Psoas muscle (tissue), 8 donors: ENCODE data around the gene FAM83F. TPM values are rescaled to one million over a fixed set of nuclear protein-coding genes. Genes with fewer than 3 reads are reported as not detected.

Source experiments
- ATAC-seq, 4 donors: fragments of 200-7000 bp; cut with Tn5 transposase; one replicate each; pipeline ENCODE4 v1.9.1; 2020; ENCODE audit warnings: moderate library complexity in 3 of 4, mild to moderate bottlenecking in 2 of 4
- DNase-seq, 2 donors: peaks; one replicate each; pipeline ENCODE4 v3.0.0-alpha.2; 2020
- H3K27ac ChIP-seq: fragments of 200-600 bp; one replicate; pipeline ENCODE4 v1.8.0; 2022
- H3K27me3 ChIP-seq, 3 donors: fragments of 200-600 bp in 1 of 3; one replicate each; pipeline versions ENCODE4 v1.6.1 to v1.8.0; 2013 to 2022; ENCODE audit warnings: low read length in 2 of 3, mild to moderate bottlenecking in 2 of 3, moderate library complexity in 1 of 3; ENCODE audit not compliant: insufficient read depth in 3 of 3
- H3K36me3 ChIP-seq, 2 donors: fragments of 200-600 bp in 1 of 2; one replicate each; pipeline versions ENCODE4 v1.6.1 to v1.8.0; 2013 to 2022; ENCODE audit warnings: low read depth in 1 of 2, mild to moderate bottlenecking in 1 of 2, moderate library complexity in 1 of 2; ENCODE audit not compliant: insufficient read depth in 1 of 2
- H3K4me1 ChIP-seq: fragments of 200-600 bp; one replicate; pipeline ENCODE4 v1.8.0; 2022
- H3K4me3 ChIP-seq: fragments of 200-600 bp; one replicate; pipeline ENCODE4 v1.8.0; 2022; ENCODE audit warnings: mild to moderate bottlenecking
- H3K9me3 ChIP-seq: fragments of 200-600 bp; one replicate; pipeline ENCODE4 v1.8.0; 2022
- WGBS, 3 donors: extraction: QIAGEN DNeasy Blood & Tissue Kit; methylation state at CpG; one replicate each; pipeline versions ENCODE4 v1.1.6 to v1.1.7; 2013; 5-methylcytosine and 5-hydroxymethylcytosine counted together
- intact Hi-C, 2 donors: fragments of 100-400 bp; cut with DNase I; formaldehyde crosslinking; loops; one replicate each; pipeline versions ENCODE4 v1.11.0 to v1.14.2; 2022
- polyA plus RNA-seq, 3 donors: library from polyadenylated mRNA; stranded (reverse); fragments of 200-250 nt; gene quantifications; one replicate each; pipeline ENCODE4 v1.2.3, GENCODE V29; 2013
- total RNA-seq, 4 donors: library from RNA; stranded (reverse); fragmentation: NEBNext Ultra II Directional in 2 of 4; extraction: Animal tissue kit (Norgen Biotek cat#: 25700) in 2 of 4; gene quantifications; one replicate each; pipeline versions ENCODE4 v1.2.1 to v1.2.4, GENCODE V29; 2021 to 2023
- TF ChIP-seq, protein P1 (sequence below): fragments of 200-600 bp; IDR thresholded peaks from one replicate; pipeline ENCODE4 v1.8.0; 2022; ENCODE audit warnings: antibody characterized with exemption
- donor health status: healthy with polysubstance abuse.
- donor health status: DM: no; HTN: no; CAD: no; lungs with moderate emphysema.
- donor health status: Bipolar disorder and iron deficiency.
- donor health status: healthy.
- donor health status: DM: yes; HTN: yes; CAD: no.
- donor health status: DM: no; HTN: no; CAD: no.
- donor health status: DM: no; HTN: no; CAD: no.
- donor health status: DM: yes; HTN: yes; CAD: no.

The FAM83F gene
- total and polyA plus RNA-seq, 7 donors: under 0.01 to 0.10 (median 0.03) TPM; not detected in 1

DNA sequence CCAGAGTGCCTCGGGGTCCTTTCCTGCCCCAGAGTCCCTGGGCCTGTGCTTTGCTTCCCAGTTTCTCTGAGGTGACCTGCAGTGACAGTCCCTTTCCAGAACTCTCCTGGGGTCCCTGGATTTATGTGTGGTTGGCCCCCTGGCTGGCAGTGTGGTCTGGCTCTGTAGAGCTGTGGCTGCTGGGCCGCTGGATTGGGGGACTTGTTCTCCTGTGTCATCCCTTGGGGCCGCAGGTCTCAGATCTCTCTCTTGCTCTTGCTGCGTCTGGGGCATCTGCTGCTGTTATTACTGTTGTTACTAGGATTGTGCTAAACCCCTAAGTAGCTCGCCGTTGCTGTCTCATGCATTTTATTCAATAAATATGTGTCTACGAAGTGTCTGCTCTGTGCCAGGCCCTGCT is 31.9 kb downstream of the FAM83F start:
- peaks cover 0 to 5% (median 5%) of the 10 kb centered on the region in 3 donors for H3K27me3 ChIP-seq
- H3K4me1 ChIP-seq: no peaks in the 10 kb centered on the region
- H3K27ac ChIP-seq: no peak overlapping the region
- H3K4me3 ChIP-seq: no peak overlapping the region
- TF ChIP-seq, protein P1, sequence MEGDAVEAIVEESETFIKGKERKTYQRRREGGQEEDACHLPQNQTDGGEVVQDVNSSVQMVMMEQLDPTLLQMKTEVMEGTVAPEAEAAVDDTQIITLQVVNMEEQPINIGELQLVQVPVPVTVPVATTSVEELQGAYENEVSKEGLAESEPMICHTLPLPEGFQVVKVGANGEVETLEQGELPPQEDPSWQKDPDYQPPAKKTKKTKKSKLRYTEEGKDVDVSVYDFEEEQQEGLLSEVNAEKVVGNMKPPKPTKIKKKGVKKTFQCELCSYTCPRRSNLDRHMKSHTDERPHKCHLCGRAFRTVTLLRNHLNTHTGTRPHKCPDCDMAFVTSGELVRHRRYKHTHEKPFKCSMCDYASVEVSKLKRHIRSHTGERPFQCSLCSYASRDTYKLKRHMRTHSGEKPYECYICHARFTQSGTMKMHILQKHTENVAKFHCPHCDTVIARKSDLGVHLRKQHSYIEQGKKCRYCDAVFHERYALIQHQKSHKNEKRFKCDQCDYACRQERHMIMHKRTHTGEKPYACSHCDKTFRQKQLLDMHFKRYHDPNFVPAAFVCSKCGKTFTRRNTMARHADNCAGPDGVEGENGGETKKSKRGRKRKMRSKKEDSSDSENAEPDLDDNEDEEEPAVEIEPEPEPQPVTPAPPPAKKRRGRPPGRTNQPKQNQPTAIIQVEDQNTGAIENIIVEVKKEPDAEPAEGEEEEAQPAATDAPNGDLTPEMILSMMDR: no peak
- no peaks in the 10 kb centered on the region for H3K9me3 ChIP-seq
- no peaks in the 10 kb centered on the region for H3K36me3 ChIP-seq
- no peak for ATAC-seq
- DNase-seq: no peak
- intact Hi-C loops: loop anchor here in 1 of 2 donors (5.0 kb wide), 1 partner anchor 469 kb away; no protein-coding TSS in a partner anchor
- whole genome bisulfite sequencing, 3 donors: 71 to 78% (median 75%) methylated on average over 7 of the region's 7 CpGs

DNA sequence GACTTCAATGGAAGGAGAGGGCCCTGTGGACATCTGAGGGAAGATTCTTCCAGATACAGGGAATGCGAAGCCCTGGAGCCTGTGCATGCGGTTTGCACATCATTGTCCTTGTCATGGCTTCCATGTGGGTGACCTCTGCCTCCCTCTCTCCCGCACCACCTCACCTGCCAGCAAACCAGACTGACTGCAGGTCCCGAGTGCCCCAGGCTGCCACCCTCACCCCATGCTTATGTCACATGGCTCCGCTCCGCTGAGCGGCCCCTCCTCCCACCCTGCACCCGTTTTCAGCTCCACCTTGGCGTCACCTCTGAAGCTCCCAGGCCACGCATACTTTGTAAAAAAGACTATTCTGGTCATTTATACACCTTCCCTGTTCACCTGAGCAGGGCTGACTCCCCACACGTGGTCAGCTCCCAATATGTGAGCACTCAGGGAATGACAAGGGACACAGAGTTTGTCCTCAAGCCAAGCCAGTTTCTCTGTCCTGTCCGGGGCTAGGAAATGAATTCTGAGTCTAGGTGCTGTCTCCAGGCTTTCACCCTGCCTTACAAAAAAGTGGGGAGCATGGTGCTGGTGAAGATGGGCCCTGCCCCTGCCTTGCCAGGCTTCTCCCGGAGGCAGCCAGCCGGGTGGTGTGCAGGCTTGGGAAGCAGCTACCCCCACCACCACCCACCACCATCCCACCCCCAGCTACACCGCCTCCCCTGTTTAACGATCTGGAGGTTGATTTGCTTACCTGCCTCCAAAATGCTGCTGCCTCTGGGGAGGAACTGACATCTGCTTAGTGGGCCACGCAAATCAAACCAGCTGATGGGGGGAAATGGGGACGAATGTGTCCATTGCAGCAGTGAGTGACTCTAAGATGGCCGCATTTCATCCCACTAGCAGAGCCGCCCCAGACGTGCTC is 32.7 kb downstream of the FAM83F start:
- WGBS, 3 donors: 85 to 86% (median 86%) methylated on average over 21 of the region's 21 CpGs
- Histone ChIP-seq H3K9me3 (no peaks in the 10 kb centered on the region), H3K27ac (no peak overlapping the region), H3K4me3 (no peak overlapping the region), H3K4me1 (no peaks in the 10 kb centered on the region), H3K36me3 (no peaks in the 10 kb centered on the region), H3K27me3 (peaks cover 0 to 5% (median 5%) of the 10 kb centered on the region in 3 donors)
- ATAC-seq (no peak), DNase-seq (no peak)
- intact Hi-C loops: loop anchor here in 1 of 2 donors (5.0 kb wide), 1 partner anchor 470 kb away; no protein-coding TSS in a partner anchor
- TF ChIP-seq, protein P1: no peak

DNA sequence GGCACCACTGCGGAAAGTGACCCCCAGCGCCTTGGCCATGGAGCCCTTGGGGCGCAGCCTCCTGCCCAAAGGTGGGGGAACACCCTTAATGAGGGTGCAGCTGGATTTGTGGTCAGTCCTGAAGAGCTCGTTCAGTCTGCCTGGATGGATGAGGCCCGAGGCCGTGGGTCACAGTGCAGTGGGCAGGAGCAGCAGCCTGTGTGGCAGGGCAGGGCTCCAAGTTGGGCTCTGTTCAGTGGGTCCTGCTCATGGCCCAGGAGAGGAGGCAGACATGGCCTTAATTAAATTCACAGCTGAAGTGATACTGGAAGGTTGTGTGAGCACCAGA is 33.3 kb downstream of the FAM83F start:
- ATAC-seq: no peak
- TF ChIP-seq, protein P1: no peak
- 84 to 95% (median 89%) methylated on average over 6 of the region's 6 CpGs for WGBS, 3 donors
- no peaks in the 10 kb centered on the region for H3K9me3 ChIP-seq
- intact Hi-C loops: loop anchor here in 1 of 2 donors (5.0 kb wide), 1 partner anchor 471 kb away; no protein-coding TSS in a partner anchor
- H3K4me1 ChIP-seq: no peaks in the 10 kb centered on the region
- no peaks in the 10 kb centered on the region for H3K36me3 ChIP-seq
- H3K27ac ChIP-seq: no peak overlapping the region
- H3K27me3 ChIP-seq: peaks cover 0 to 5% (median 5%) of the 10 kb centered on the region in 3 donors
- no peak overlapping the region for H3K4me3 ChIP-seq
- DNase-seq: no peak

DNA sequence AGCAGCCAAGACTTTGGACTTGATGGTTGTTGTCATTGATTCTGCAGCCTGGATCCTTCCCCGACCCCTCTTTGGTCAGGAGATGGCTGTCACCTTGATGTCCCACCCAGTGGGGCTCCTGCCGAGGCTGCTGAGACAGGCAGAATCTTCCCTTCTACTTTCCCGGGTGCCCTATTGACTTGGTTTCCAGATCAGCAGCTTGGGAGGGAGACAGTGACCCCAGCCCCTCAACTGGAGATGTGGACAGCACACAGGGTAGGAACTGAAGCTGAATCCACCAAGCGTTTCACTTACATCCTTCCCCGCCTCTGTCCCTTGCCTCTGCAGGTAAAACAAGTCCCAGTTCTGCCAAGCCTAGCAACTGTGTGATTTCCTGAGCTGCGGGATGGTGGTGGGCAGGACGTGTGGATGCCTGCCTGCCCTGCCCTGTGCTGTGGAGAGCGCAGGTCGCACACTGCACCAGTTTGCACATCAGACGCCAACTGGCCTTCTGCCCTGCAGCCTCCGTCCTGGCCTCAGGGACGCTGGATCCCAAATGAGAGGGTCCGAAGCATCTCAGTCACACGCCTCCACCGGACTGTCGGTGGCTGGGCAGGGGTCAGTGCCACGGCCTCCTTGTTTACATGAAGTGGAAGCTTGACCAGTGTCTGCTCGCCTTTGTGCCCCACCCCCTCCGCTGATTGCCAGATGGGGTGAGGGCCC is 34.6 kb downstream of the FAM83F start:
- H3K4me1 ChIP-seq: no peaks in the 10 kb centered on the region
- no peak overlapping the region for H3K27ac ChIP-seq
- peak in 1 of 2 donors; percentile 47 for DNase-seq
- ATAC-seq: no peak
- no peaks in the 10 kb centered on the region for H3K36me3 ChIP-seq
- intact Hi-C loops: loop anchor here in 1 of 2 donors (5.0 kb wide), 1 partner anchor 472 kb away; no protein-coding TSS in a partner anchor
- TF ChIP-seq, protein P1: no peak
- no peaks in the 10 kb centered on the region for H3K9me3 ChIP-seq
- no peaks in the 10 kb centered on the region for H3K27me3 ChIP-seq
- WGBS, 3 donors: 86 to 88% (median 87%) methylated on average over 19 of the region's 19 CpGs
- H3K4me3 ChIP-seq: no peak overlapping the region
